Peyer's patch (tissue), 4 donors: Measurements from ENCODE around the gene TEKT3.

Source experiments
- CTCF ChIP-seq, 6 experiments: fragments of 450-650 bp in 4 of 6; fragments of 200-600 bp in 2 of 6; sonication (generic) in 1 of 6; IDR thresholded peaks; one replicate each; pipeline ENCODE4 v1.5.1; 2017 to 2019; ENCODE audit warnings: antibody characterized with exemption in 6 of 6, mild to moderate bottlenecking in 3 of 6, moderate library complexity in 1 of 6
- POLR2A ChIP-seq, 2 donors: fragments of 450-650 bp; IDR thresholded peaks; one replicate each; pipeline ENCODE4 v1.5.1; 2017; ENCODE audit warnings: antibody characterized with exemption in 2 of 2, mild to moderate bottlenecking in 2 of 2, moderate library complexity in 2 of 2

DNA sequence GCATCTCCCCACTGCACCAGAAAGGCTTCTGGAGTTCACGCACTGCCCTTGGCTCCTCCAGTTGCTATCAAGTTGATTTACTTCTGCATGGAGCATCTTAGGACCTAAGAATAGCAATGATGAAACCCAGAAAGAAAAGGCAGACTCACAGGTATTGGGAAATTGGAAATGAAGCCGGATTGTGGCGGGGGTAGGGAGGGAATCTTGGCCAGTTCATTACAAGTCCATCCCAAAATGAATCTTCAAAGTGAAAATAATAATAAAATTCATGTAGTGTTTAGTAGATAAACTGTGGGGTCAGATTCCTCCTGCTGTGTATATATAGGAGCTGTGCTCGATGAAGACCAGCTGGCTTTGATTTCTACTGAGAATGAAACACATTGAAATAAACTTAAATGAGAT is 33.7 kb downstream of the TEKT3 start:
- TF ChIP-seq CTCF (IDR thresholded peaks at IDR 0.05) (no peak), POLR2A (IDR thresholded peaks at IDR 0.05) (no peak)
